Activated gamma-delta T cell (primary cell): Measurements from ENCODE around the gene CANT1.
A peak's percentile ranks its signal among the peaks of the same experiment; 100 is the strongest.
"Not testable (repeated sequence)": the region's sequence is repeated elsewhere in the genome, so short reads cannot be mapped to it uniquely, and the experiment has no call there.

Source experiments
- DNase-seq: peaks from one replicate; lab custom pipeline; 2025; lab: John Stamatoyannopoulos, UW

The CANT1 gene

GRCh38 chr17:79043191-79043930, 33.8 kb upstream of the CANT1 start:
- DNase-seq: no peak

GRCh38 chr17:79042421-79043190, 33.0 kb upstream of the CANT1 start:
- peak; percentile 28 for DNase-seq

DNA sequence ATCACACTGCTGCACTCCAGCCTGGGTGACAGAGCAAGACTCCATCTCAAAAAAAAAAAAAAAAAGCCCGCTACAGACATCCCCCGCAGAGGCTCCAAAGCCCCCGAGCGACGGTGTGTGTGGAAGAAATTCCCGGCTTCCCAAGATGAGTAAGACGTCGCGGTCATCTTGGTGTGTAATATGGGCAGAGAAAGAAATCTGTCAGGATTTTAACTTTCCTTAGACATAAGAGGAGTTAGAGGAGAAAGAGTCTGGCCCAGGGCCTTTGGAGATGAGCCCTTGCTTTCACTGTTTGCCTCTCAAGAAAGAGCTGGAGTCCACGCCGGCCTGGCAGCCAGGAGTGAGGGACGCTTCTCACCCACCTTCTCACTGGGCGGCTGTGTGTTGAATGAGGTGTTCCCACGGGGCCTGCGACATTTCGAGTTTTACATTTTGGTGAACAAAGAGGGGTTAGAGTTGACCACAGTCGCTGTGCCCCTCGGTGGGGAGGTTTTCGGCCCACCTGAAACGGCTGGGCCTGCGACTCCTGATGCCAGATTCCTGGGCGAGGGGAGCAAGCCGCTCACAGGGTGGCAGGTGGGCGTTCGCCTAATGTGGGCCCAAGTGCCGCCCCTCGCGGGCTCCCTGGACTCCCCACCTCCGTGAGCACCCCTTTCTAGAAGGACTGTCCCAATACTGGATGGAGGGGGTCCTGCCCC, 32.3 kb upstream of the CANT1 start:
- no peak for DNase-seq

- no peak for DNase-seq
These were observed 31.5 kb upstream of the CANT1 start for GRCh38 chr17:79041041-79041570.

DNA sequence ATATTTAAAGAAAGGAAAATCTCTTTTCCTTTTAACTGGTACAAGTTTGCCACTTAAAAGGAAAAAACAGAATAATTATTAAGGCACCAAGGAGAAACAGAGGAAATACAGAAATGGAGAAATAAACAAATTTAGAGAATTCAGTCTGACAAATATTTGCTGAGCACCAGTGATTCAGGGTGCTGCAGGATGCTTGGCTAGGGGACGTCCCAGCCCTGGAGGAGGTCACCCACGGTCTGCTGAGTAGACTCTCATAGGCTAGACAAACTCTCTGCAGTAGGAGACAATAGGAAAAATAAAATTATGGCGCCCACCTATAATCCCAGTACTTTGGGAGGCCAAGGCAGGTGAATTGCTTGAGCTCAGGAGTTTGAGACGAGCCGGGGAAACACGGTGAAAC, 30.3 kb upstream of the CANT1 start:
- no peak for DNase-seq

DNA sequence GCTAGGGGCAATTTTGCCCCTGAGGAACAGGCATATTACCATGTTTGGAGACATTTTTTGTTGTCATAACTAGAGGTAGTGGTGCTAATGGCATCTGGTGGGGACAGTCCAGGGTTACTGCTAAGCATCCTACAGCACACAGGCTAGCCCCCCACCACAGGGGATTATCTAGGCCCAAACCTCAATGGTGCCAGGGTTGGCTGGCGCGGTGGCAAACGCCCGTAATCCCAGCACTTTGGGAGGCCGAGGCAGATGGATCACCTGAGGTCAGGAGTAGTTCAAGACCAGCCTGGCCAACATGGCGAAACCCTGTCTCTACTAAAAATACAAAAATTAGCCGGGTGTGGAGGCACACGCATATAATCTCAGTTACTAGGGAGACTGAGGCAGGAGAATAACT, 29.6 kb upstream of the CANT1 start:
- no peak for DNase-seq

DNA sequence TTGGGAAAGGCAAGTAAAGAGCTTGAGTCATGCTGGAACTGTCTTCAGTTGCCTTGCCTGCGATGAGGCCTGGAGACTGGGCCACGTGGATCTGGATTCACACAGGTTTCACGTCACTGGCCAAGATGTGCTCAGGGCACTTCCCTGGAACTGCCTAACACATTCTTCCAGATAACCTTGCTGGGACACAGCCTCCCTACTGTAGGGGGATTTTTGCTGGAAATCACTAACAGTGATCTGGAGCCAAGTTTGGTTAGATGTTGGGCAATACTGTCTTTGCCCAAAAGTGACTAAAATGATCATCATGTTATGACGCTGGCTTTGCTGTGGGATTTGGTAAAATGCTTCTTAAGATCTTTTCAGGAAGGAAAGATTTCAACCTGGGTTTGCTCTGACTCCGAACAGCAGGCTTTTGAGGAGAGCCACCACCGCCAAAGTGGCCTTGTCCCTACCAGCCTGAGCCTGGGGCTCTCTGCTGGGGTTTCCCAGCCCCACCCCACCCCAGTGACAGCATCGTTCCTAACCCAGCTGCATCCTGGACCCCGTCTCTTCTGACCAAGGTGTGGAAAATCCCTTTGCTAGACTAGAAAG, 29.1 kb upstream of the CANT1 start:
- no peak for DNase-seq

- no peak for DNase-seq
These were observed 27.0 kb upstream of the CANT1 start for GRCh38 chr17:79036596-79036995.

DNA sequence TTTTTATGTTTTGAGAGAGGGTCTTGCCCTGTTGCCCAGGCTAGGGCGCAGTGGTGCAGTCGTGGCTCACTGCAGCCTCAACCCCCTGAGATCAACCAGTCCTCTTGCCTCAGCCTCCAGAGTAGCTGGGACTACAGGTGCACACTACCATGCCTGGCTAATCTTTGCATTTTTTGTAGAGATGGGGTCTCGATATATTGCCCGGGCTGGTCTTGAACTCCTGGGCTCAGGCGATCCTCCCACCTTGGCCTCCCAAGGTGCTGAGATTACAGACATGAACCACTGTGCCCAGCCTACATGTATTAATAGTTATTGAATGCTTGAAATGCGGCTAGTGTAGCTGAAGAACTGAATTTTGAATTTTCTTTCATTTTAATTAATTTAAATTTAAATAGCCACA, 26.6 kb upstream of the CANT1 start:
- DNase-seq: no peak

DNA sequence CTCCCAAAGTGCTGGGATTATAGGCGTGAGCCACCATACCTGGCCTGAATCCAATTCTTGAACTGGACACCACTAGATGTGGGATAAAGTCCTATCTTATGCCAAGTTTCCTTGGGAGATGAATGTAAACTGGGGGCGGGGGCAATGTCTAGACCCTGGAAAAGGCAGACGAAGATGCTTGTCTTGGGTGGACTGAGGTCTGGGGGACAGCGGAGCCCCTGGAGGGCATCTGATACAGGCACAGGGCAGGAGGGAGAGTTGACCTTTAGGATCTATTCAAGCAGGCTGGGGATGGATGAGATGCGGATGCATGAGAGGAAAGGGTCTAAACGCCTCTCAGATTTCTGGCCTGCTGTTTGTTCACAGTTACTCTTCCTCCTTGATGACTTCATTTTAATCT, 26.1 kb upstream of the CANT1 start:
- DNase-seq: no peak

- DNase-seq: no peak
These were observed 25.4 kb upstream of the CANT1 start for GRCh38 chr17:79034931-79035485.

DNA sequence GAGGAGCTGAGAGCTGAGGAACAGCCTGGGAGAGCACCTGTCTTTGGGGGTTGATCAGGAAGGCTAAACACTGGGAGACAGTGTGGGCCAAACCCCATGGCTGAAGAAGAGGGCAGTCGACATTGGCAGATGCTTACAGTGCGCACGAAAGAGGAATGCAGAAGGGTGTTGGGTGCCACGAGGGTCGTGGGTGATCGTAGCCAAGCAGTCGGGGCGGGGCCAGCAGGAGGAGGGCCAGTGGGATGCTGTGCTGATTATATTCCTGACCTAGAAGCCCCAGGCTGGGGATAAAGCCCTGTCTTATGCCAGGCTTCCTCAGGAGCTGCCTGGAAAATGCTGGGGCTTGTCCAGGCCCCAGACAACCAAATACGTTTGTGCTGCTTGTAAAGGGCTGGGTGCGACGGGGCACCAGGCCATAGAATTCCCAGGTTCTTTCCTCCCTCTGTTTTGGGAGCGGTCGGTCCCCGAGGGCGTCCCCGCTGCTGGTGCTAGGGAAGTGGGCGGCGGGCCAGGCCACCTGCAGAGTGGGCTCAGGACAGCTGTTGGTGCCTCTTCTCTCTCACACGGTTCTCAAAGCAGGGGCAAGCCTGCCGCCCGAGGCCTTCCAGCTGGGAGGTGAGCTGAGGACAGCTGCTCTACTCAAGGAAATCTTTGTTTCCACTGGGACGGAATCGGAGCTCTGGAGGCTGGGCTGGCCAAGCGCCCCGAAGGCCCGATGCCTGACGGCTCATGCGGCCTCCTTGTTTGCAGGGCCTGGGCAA, 24.4 kb upstream of the CANT1 start:
- no peak for DNase-seq

DNA sequence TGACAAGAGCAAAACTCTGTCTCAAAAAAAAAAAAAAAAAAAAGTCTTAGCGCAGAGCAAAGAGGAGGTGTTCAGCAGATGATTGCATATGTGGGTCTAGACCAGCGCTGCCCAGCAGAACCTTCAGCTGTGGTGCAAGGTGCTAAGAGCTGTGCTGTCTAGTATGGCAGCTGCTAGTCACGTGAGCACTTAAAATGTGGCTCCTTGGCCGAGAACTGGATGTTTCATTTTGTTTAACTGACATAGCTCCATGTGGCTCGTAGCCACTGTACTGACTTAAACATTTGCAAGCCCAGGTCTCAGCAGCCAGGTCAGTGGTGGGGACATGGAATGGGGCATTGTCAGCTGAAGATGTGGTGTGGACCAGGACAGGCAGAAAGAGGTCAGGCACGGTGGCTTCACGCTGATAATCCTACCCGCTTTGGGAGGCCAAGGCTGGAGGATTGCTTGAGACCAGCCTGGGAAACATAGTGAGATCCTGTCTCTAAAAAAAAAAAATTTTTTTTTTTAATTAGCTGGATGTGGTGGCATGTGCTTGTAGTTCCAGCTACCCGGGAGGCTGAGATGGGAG, 23.6 kb upstream of the CANT1 start:
- no peak for DNase-seq

GRCh38 chr17:79031996-79032875, 22.7 kb upstream of the CANT1 start:
- DNase-seq: no peak

DNA sequence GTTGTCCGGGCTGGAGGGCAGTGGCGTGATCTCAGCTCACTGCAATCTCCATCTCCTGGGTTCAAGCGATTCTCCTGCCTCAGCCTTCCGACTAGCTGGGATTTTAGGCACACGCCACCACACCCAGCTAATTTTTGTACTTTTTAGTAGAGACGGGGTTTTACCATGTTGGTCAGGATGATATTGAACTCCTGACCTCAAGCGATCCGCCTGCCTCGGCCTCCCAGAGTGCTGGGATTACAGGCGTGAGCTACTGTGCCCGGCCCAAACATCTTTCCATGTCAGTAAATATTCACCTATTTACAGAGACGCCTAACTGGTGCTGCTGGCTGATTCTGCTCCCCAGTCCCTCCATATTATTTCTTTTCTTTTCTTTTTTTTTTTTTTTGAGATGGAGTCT, 21.1 kb upstream of the CANT1 start:
- not testable (repeated sequence) for DNase-seq

DNA sequence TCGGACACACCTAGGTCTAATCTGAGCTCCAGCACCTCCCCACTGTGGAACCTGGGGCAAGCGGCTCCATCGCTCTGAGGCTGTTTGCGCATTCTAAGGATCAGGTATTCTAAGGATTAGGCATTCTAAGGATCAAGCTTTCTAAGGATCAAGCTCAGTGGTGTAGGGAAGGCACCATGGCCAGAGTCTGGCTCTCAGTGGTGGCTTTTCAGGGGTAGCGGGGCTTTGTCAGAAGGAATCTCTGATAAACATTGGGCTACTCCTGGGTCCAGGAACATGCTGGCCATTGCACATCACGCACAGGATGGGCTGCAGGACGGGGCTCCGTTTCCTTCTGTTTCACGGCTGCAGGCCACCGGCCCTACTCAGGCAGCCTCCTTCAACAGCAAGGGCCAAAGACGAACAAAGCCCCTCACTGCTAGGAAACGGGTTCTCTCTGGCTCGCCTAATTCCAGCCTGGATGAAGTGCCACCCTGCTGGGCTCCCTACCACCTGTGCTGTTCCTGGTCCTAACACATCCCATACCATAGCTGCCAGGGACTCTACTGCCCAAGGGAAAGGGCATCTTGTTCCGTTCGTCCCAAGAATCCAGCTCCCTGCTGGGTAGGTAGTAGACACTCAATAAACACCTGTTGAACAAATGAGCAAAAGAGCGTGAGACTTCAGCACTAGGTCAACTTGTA, 19.9 kb upstream of the CANT1 start:
- no peak for DNase-seq

GRCh38 chr17:79028496-79029326, 19.1 kb upstream of the CANT1 start:
- DNase-seq: no peak

DNA sequence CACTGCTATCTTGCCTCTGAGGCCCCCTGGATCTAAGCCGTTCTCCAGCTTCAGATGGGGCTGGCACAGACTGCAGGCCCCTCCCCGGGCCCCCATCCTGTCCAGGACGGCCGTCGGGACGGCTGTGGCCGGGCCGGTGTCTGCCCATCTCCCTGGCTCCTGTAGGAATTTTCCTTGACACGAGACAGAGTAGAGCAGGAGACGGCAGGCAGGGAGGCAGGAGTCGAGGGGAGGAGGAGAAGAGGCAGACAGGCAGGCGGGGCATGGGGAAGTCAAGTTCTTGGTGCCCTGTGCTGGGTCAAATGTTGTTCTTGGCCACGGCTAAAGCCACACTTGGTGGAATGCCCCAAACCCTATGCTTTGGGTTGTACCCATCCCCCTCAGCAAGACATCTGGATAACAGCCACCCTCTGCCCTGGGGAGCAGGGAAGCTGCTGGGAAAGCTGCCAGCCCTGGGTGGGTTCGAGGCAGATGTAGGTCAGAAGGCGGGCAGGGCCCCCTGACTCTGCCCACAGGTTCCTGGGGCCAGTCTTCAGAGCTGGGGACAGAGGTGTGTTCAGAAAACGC, 18.4 kb upstream of the CANT1 start:
- DNase-seq: no peak
